Left colon (tissue), 2 donors: ENCODE measurements around the gene GIT2. TPM values are rescaled to one million over a fixed set of nuclear protein-coding genes. Genes with fewer than 3 reads are reported as not detected.
A peak's percentile ranks its signal among the peaks of the same experiment; 100 is the strongest.
"Not testable (repeated sequence)": the region's sequence is repeated elsewhere in the genome, so short reads cannot be mapped to it uniquely, and the experiment has no call there.

Source experiments
- ATAC-seq: fragments of 200-7000 bp; cut with Tn5 transposase; one replicate; pipeline ENCODE4 v1.9.1; 2020; ENCODE audit warnings: mild to moderate bottlenecking, moderate library complexity
- DNase-seq, 2 donors: peaks; one replicate each; pipeline ENCODE4 v3.0.0-alpha.2; 2020
- intact Hi-C, 2 donors: fragments of 100-400 bp; cut with DNase I in 1 of 2; cut with micrococcal nuclease in 1 of 2; formaldehyde crosslinking; loops; one replicate each; pipeline versions ENCODE4 v1.11.2 to v1.14.0; 2022; cut with DNase I, micrococcal nuclease
- total RNA-seq, 2 donors: library from RNA; stranded (reverse); fragmentation: NEBNext Ultra II Directional; extraction: Animal tissue kit (Norgen Biotek cat#: 25700); gene quantifications; one replicate each; pipeline ENCODE4 v1.2.1, GENCODE V29; 2021
- donor health status: DM: no; HTN: no; CAD: no.
- donor health status: DM: yes; HTN: yes; CAD: no.

The GIT2 gene
- total RNA-seq, 2 donors from 2014 or later: 29.0 to 31.4 TPM

DNA sequence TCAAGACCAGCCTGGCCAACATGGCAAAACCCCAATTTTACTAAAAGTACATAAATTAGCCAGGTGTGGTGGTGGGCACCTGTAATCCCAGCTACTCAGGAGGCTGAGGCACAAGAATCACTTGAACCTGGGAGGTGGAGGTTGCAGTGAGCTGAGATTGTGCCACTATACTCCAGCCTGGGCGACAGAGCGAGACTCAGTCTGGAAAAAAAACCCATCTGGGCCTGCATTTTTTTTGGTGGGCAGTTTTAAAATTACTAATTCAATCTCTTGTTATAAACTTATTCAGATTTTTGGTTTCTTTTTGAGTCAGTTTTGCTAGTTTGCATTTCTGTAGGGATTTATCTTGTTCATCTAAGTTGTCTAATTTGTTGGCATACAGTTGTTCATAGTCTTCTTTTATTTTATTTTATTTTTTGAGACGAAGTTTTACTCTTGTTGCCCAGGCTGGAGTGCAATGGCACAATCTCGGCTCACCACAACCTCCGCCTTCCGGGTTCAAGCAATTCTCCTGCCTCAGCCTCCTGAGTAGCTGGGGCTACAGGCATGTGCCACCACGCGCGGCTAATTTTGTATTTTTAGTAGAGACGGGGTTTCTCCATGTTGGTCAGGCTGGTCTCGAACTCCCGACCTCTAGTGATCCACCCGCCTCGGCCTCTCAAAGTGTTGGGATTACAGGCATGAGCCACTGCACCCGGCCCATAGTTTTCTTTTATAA, 12.7 kb upstream of the GIT2 start:
- ATAC-seq, intact Hi-C loops, DNase-seq: not testable (repeated sequence)

DNA sequence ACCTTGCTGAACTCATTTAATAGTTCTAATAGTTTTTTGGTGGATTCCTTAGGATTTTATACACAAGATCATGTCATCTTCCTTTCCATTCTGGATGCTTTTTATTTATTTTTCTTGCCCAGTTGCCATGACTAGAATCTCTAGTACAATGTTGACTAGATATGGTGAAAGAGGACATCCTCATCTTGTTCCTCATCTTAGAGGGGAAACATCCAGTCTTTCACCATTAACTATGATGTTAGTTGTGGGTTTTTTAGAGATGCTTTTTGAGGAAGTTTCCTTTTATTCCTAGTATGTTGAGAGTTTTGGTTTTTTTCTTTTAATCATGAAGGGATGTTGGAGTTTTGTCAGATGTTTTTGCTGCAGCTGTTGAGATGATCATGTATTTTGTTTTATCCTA, 11.7 kb upstream of the GIT2 start:
- ATAC-seq: no peak
- no peak for DNase-seq
- intact Hi-C loops: no loop called here

DNA sequence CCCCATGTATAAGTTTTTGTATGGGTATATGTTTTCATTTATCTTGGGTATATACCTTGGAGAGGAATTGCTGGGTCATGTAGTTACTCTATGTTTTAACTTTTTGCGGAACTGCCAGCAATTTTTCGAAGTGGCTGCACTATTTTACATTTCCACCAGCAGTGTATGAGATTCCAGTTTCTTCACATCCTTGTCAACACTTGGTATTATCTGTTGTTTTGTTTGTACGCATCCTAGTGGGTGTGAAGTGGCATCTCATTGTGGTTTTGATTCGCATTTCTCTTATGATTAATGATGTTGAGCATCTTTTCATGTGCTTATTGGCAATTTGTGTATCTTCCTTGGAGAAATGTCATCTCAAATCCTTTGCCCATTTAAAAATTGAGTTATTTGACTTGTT, 9.9 kb upstream of the GIT2 start:
- ATAC-seq (no peak), DNase-seq (no peak)
- intact Hi-C loops: no loop called here

DNA sequence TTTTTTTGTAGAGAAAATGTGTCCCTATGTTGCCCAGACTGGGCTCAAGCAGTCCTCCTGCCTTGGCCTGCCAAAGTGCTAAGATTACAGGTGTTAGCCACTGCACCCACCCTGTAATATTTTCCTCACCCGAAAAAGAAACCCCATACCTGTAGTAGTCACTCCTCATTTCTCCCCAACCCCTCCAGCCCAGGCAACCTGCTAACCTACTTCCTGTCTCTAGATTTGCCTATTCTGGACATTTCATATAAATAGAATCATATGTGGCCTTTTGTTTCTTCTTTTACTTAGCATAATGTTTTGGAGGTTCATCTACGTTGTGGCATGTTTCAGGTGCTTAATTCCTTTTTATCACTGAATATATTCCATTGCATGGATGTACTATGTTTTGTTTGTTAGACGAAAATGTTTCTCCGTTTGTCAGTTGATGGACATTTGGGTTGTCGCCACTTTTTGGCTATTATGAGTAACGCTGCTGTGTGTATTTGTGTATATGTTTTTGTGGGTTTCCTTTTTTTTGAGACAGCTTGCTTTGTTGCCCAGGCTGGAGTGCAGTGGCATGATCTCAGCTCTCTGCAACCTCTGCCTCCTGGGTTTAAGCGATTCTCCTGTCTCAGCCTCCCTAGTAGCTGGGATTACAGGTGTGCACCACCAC, 9.3 kb upstream of the GIT2 start:
- intact Hi-C loops: no loop called here
- ATAC-seq (peak; percentile 16), DNase-seq (peak in 1 of 2 donors; percentile 33)

DNA sequence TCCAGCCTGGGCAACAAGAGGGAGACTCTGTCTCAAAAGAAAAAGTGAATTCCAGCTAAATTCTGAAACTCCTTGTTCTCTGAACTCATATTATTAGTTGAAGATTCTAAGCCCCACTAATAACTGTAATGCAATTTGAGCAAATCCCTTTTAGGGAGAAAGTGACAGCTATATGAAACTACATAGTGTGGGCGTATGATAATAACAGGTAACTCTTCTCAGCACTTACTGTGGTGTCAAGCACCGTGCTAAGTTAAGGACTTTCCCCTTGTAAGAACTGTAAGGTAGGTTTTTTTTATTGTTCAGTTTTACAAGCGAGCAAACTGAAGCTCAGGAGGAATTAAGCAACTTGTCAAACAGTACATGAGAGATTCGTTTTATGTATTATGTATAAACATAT, 8.4 kb upstream of the GIT2 start:
- no peak for DNase-seq
- peak; percentile 84 for ATAC-seq
- intact Hi-C loops: no loop called here

DNA sequence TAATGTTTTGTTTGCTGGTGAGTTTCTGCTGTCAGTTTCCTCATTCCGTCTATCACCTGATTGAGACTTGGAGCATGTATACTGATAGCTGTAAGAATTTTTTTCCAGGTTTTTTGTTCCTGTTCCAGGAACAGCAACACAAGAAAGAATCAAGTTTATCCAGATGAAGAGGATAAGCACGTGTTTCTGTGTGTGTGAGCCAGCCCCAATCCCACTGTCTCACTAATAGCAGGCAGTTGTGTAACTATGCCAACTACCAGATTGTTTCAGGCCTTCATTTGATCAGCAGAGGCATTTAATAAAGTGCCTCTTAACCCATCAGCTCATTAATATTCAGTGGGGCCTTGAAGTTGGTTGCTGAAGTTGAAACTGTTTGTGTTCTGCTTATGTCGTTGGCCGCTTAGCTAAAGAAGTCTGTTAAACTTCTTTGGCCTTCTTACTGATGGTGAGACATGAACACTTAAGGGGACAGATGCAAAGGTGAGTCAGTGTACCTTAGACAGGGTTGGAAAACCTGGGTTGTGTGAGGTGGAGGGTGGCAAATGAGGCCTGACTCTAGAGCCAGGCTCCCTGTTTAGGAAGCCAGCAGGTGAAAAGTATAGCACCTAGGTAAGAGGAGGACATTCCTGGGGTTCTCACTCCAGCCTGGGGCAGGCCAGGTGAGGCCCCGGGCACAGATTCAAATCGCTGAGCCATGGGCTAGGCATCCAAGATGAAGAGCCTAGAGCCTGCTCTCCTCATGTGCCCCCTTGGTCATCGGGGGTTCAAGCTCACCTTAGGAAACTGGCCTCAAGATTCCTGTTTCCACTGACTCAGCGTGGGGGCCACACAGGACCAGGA, 6.7 kb upstream of the GIT2 start:
- intact Hi-C loops: no loop called here
- ATAC-seq (peak; percentile 8), DNase-seq (no peak)

DNA sequence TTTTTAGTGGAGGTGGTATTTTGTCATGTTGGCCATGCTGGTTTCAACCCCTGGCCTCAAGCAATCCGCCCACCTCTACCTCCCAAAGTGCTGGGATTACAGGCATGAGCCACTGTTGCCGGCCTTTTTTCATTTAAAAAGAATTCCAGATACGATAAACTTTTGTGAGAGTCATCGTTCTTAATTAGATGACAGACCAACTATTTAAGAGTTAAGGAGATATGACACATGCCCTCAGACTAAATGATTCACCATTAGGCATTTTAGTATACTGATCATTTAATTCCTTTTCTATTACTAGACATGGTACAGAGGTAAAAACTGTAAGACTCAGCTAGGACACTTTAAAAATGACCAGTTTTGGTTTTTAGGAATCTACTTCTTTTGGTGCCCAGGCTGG, 5.4 kb upstream of the GIT2 start:
- intact Hi-C loops: no loop called here
- DNase-seq: no peak
- ATAC-seq: no peak

DNA sequence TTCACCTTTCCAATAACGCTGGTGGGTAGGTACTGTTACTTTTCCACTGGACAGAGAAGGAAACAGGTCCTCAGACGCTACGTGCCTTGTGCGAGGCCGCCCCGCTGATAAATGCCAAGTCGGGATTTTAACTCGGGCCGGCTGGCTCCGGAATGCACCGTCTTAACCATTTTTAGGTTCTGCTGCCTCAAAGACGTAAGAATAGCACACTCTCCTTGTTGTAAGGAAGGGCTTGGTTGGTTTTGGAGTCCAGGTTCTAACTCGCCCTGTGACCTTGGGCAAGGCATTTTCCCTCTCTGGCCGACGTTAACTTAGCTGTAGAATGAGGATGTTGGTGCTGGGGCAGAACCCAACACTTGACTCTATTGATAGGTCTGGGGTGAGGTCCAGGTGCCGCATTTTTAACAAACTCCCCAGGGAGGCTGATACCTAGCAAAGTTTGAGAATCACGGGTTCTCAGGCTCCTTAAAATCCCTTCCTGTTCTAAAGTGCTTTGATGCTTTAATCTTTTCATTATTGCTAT, 3.9 kb upstream of the GIT2 start:
- ATAC-seq (no peak), DNase-seq (peak; percentile 34 to 49)
- intact Hi-C loops: no loop called here

DNA sequence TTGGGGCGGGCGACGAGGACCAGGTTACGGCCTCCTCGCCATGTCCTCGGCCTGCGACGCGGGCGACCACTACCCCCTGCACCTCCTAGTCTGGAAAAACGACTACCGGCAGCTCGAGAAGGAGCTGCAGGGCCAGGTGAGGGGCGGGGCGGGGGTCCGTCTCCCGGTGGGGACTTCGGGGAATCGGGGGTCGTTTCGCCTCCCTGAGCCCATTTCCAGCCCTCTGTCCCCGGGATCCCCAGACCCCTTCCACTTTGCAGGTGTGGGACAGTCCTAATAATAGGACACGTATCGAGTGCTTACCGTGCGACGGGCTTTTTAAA, 3.4 kb upstream of the GIT2 start:
- ATAC-seq (no peak), DNase-seq (peak; percentile 45 to 46)
- intact Hi-C loops: no loop called here

DNA sequence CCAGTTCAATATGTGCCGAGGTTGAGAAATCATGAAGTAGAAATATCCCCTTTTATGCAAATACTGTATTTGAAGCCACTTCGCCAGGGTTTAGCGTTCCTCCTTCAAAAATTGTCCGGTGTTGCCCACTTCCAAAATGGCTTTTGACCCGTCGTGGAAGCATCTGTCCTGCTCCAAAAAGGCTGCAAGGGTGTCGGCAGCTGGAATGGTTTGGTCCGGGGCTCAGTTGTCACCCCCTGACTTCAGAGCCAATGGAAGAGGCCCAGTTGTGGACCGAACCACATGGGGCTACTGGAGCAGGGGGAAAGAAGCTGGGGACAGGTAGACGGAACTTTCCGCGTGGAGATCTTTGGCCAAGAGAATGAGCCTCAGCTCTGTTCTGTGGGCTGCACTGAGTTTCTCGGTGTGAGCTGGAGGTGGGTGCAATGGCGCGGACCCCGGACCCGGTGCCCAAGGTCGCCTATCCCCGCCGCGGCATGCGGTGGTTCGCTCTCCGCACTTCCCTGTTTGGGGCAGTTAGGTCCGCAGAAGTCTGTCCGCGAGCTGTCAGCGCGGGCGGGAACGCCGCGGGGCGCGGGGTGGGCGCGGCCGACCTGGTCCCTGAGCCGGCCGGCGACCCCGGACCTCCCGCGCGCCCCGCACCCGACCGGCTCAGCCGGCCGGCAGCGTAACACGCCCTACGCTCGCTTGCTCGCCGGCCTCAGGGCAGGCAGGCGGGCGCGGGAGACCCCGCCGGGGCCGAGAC, 2.9 kb upstream of the GIT2 start, which contains the start of gene ANKRD13A:
Gene ANKRD13A, plus strand, starts transcription at position 527 of the 745 bp plus-strand sequence. CDS start 259 bp downstream, outside the sequence.
- peak; percentile 88 to 90 for DNase-seq
- peak; percentile 77 for ATAC-seq
- intact Hi-C loops: no loop called here

DNA sequence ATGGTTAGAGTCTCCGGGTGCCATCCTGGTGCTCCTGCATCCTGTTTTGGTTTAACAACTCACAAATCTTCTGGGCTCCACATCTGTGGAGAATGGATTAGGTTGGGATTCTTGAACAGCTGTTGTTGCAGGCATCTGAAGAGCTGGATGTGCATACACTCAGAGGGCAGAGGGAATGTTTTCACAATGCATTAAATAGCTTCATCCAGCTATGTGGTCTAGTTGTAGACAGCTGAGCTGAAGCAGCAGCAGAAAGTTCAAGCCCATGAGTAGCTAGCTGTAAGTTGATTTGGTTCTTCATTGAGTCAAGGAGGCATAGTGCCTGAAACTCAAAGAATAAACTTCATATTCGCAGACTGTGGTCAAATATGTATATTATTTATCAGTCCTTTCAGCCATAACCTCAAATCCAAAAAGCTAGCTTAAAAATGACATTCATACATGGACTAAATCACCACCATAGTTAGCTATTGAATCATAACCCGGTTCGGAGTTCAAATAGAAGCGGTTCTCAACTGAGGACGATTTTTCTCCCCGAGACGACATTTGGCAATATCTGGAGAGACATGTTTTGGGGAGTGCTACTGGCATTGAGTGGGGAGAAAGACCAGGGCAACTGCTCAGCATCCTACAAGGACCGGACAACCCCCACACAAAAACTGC, 2.2 kb upstream of the GIT2 start:
- no peak for ATAC-seq
- intact Hi-C loops: no loop called here
- DNase-seq: no peak

DNA sequence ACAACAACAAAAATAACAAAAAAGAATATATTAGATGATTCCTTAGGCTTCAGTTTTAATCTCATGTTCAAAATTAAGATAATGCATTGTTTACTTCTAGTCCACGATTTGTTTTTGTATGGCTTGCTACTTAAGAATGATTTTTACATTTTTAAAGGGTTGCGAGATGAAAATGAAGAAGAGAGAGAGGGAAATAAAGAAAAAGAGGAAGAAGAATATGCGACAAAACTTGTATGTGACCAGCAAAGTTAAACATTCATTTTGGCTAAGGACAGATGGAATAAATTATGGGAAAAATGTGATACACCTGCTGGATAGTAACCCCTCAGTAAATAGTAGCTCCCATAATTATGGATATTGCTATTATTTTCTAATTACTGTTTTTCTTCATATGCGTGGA, 1.2 kb upstream of the GIT2 start:
- no peak for DNase-seq
- intact Hi-C loops: no loop called here
- no peak for ATAC-seq

DNA sequence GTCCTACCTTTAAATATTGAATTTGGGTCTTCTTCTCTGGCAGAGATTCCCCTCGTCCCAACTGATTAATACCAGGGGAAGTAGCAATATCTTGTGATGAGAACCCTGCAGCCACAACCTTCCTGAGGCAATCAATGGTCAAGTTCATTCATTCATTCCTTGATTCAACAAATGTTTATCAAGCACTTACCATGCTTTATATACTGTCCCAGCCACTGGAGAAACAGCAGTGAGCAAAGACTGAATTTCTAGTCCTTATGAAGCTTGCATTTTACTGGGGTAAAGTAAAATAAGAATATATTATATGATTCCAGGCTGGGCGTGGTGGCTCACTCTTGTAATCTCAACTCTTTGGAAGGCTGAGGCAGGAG, 300 bp upstream of the GIT2 start:
- intact Hi-C loops: no loop called here
- ATAC-seq: no peak
- DNase-seq: no peak

DNA sequence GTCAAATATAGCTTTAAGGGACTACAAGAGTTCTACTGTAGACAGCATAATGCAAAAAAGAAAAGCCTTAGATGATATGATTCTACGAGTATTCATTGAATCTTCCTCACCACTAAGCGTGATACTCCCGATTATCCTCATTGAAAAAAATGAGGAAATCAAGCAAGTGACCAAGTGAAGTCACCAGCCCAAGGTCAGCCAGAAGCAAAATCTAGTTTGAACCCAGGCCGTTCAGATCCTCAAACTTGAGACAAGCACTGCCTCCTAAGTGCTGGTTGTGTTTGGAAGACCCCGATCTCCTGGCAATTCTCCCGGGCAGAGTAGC, 845 bp downstream of the GIT2 start:
- DNase-seq: no peak
- ATAC-seq: peak; percentile 0
- intact Hi-C loops: no loop called here

DNA sequence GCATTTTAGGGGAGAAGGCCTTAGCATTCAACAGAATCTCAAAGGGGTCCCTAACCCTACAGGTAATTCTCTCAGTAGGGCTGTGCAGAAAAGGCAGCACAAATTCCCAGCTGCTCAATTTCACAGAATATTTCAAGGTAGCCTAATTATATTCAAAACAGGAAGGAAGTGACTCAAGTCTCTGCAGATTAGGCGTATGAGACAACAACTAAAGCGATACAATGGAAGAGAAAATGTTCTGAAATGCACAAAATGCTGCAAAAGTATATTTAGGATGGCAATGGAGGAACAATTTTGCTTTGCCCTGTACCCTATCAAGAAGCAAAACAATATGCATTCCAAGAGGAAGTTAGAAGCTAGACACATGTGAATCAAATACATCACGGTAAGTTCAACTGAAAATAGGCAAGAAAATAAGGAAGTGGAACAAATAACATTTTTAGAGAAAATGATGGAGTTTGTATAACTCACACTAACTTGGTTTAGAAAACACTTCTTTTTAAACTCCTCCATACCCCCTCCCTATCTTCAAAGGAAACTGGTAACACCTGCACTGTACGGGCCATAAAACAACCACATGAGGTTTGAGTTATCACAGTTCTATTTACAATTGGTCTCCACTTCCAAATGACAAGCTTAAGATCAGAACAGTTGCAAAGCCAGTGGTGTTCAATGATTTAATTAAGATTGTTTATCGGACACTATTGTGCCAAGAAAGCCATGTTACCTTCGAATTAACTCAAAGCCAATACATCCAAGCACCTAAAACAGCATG, 1.6 kb downstream of the GIT2 start:
- ATAC-seq: peak; percentile 27
- DNase-seq: no peak
- intact Hi-C loops: no loop called here

DNA sequence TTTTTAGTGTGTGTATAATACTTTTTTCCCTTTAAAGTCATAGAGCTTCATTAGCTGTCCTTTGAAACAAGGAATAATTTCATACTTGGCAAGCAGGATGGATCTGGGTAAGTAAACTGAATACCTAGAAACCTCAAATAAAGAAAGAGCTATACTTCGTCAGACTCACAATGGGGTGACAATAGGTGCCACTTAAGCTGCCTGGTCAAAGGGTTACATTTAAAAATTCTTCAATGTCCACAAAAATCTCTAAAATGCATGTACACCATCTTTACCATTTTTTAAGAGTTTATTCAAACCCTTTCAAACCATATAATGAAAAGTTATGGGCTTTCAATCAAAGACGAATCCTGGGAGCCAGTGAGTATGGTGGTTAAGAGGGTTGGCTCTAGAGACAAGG, 3.1 kb downstream of the GIT2 start:
- DNase-seq: no peak

DNA sequence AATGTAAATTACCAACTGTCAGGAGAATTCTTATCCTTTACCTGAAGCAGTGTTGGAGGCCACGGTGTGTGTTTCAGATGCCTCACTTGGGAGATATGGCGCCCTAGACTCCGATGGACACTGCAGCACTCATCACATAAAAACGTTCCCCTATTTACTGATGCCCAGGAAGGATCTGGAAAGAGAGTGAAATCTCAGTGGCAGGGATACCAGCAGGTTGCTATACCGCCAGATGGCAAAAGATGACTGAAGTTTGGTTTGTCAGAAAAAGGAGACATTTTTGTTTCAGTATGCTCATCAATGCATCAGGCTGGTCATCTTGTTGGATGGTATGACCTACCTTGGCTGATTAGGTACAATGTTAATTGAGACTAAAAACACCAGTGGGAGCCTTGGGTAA, 4.6 kb downstream of the GIT2 start:
- intact Hi-C loops: no loop called here
- DNase-seq (no peak), ATAC-seq (no peak)

More for the DNA sequence above, 3.1 kb downstream of the GIT2 start:
- intact Hi-C loops: no loop called here
- ATAC-seq: no peak

DNA sequence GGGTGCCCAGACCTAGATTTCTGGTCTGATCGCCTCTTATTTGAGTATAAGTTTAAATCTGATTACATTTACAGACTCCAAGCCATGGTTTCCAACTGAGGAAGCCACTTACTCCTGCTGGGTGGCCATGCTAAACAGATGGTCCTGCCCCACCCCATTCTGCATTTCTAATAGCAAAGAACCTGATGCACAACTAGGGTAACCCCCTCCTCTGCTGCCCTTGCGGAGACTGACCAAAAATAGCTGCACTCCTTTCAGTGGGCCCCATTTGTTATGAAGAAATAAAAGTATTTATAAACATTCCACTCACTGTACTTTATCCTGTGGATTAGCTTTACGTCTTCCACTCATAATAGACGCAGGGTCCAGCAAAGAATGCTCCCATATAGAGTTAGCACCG, 6.8 kb downstream of the GIT2 start:
- ATAC-seq: no peak
- DNase-seq: no peak
- intact Hi-C loops: no loop called here
